ENCODE measurements around the gene SEC22C.

Gene SEC22C

DNA sequence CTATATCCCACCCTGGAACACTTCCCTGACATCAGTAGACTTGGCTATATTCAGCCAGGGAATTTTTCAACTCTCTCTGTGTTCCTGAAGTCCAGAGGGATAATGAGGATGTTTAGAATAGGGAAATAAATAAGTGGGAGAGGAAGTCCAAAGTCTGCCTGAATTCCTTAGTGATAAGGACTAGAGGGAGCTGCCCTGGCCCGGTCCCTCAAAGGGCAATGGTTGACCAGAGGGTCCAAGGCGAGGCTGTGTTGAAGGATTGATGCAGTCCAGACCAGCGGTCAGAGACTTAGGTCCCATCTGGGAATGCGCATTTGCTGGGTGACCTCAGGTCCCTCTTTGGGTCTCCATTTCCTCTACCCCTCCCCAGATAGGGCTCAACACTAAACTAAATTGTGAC is 71.4 kb downstream of the SEC22C start:
- DNase-seq: no peak

DNA sequence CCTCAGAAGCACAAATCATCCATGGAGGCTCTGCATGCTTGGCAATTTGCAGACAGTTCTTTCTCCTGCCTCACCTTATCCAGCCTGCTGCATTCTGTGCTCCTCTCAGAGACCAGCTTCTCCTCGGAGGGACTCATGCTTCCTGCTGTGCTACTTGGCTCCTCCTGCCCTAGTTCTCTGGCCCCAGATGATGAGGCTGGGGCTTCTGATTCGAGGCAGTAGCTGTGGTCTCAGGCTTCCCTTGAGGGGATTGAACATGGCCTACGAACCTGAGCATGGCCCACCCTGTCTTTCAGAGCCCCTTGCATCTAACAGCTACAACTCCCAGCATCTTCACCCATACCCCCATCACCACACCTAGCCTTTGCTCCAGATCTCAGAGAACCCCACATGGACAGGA is 72.7 kb downstream of the SEC22C start:
- DNase-seq: no peak

DNA sequence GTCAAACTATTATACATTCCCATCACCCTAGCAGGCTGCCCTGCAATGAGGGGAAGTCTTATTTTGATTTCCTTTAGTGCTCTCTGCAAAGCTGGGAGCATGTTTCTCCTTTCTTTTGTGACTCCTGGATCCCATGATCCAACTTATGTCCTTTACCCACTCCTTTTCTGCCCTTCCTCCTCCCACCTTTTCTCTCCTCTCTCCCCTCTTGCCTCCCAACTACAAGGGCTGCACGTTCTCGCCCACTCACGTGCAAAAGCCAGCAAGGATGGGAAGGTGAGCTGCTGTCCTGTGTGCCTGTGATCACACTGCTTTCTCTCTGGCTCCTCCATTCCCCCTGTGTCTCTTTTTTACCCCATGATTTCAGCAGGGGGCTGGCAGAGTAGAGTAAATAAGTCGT is 73.2 kb downstream of the SEC22C start:
- no peak for DNase-seq

DNA sequence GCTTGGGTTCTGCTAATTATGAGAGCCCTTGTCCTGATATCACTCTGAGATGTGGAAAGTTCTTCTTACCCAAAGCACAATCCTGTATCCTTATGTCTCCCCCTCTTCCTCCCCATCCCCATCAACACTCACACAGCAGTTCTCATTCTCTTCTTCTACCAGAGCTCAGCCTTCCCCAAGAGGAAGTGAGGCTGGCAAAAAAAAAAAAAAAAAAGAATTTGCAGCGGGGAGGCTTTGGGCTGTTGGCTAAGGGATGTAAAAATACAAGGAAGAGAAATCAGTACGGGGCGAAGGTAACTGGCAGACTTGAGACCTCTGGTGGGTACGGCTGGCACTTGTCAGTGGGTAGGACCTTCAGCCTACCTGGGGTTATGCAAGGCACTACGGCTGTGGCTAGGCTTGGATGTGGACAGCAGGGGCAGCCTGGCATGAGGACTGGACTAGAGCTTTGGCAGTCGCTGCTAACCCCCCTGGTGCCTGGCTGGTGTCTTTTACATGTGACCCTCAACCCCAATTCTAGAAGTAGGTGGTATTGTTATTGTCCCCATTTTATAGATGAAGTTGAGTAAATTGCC is 73.9 kb downstream of the SEC22C start:
- no peak for DNase-seq

DNA sequence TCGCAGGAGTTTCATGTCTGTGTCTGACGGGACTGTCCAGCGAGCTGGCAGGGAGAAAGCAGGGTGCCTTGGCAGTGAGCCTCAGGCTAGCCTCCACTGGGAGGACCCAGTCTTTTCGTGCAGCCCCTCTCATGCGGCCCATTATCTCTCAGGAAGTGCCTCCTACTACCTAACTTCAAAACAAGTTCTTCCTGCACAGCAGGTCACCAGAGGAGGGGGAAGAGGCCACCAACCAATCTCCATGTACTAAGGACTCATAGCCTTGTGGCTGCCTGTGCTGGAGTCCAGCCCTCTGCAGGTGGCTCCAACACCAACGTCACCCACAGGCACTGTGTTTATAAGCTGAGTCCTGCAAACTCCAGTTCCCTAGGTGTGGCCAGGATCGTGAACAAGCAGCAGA is 74.5 kb downstream of the SEC22C start:
- no peak for DNase-seq

DNA sequence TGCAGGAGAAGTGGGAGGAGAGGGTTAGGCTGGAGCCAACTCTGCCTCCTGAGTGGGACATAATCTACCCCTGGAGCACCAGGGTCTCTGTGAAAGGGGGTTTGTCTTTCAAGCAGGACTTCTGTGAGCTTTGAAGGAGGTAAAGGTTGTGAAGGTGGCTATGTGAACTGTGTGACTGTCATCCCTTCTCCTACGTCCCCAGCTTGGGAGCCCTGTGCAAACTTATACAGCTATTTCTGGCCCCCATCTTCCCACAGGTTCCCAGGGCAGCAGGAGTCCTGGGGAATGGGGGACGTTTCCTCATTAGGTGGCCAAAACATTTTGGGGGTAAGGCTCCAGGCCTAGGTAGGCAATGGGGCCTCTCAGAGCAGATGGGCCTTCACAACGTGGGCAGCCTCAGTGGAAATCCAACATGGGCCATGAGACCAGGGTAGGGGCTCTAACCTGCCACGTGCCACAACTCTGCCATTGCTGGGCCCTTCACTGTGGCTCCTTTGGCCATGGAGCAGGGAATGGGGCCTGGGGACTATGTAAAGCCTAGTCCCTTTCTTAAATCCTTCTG is 75.8 kb downstream of the SEC22C start:
- DNase-seq: no peak

DNA sequence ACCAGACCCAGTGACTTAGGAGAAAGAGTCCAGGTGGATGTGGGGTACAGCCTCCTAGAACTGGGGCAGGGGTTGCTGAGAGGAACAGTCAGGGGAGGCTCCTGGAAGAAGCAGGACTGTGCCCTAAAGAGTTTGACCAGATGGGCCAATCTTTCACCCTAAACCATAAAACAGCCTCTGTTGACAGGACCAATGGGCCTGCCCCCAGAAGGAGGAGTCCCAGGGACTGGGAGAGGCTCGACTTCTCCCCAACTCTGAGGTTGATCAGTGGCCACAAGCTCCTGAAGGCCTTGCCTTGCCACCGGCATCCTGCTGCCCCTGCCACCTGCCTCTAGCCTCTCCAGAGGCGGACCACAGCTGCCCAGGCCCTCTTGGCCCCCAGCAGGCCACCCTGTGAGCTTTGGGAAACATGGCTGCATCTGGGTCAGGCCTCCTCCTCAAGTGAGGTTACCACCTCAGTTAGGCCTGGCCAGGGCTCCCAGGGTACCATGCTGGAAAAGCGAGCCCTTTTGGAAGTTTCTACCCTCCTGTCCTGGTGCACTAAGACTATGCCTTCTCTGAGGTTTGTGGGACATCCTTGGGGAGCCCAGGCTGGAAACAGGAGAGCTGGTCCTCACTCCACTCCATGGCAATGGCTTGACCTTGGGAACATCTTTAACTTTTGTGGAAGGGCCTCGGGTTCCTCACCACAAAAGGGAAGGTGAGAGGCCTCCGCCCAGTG is 76.5 kb downstream of the SEC22C start:
- DNase-seq: no peak

DNA sequence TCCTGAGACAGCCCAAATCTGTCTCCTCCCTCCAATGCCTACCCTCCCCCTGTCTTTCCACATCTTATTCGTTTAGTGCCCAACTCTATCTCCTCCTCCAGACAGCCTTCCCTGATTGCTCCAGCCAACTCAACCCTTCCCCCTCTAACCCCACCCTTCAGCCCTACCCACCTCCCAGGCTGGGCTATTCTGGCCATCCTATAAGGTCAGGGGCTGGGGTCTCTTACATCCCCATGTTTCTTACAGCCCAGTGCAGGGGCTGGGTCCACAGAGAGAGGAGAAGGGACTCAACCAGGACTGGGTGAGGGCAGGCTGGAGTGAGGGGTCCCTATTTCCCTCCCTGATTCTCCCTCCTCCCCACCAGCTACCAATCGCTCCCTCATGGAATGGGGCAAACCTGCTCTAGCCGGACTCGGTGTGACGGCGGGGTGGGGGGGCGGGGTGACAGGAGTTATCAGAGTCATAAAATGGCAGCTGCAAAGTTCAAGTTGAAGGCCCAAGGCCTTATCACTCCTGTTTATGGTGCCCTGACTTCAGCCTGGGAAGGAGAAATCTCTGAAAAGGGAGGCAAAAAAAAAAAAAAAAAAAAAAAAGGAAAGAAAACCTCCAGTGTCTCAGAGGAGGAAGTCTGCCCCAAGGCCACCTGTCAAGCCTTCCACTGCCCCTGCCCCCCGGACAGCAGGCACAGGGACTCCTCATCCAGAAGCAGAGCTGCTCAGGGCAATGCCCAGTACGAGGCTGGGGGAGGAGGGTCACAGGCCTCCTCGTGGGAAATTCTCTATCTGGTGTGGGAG is 77.2 kb downstream of the SEC22C start:
- DNase-seq: no peak

DNA sequence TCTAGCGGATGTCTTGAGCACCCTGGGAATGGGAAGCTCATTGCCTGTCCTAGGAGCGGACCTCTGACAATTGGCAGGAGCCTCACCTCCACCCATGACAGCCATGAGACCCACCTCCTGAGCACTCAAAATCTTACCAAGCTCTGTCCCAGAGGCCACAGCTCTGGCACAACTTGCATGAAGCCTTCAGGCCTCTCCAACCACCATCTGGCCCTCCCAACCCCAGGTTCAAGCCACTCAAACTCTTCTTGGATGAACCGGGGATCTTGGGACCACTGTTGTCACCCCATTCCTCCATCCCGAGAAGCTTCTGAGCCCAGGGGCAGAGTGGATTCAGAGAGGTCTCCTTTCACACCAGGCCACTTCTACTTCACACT is 77.8 kb downstream of the SEC22C start:
- no peak for DNase-seq

DNA sequence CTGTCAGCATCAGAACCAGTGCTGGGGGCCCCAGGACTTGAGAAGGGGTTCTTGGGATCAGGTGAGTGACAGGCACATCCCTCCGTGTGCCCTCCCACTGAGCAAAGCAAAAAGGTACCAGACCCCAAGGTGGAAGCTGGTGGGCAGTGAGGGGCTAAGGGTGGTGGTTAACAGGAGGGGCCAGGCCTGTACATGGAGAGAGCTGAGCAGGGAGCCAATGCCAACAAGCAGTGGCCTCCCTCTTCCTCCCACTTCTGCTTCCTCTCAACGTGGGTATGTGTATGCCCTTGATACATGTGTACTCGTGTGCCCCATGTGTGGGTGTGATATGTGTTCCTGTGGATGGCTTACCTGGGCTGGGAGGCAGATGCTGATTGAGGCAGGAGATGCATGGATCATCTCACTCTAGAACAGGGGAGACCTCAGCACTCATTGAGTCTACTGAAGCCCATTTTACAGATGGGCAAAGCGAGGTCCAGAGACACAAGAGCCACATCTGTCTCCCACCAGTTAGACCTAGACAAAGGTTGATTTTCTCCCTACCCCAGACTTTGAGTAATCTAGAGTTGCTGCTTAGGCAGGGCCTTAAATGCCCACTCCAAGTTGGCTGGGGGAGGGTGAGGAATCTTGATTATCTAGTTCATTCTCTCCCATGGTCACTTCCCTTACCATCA is 78.4 kb downstream of the SEC22C start:
- no peak for DNase-seq

DNA sequence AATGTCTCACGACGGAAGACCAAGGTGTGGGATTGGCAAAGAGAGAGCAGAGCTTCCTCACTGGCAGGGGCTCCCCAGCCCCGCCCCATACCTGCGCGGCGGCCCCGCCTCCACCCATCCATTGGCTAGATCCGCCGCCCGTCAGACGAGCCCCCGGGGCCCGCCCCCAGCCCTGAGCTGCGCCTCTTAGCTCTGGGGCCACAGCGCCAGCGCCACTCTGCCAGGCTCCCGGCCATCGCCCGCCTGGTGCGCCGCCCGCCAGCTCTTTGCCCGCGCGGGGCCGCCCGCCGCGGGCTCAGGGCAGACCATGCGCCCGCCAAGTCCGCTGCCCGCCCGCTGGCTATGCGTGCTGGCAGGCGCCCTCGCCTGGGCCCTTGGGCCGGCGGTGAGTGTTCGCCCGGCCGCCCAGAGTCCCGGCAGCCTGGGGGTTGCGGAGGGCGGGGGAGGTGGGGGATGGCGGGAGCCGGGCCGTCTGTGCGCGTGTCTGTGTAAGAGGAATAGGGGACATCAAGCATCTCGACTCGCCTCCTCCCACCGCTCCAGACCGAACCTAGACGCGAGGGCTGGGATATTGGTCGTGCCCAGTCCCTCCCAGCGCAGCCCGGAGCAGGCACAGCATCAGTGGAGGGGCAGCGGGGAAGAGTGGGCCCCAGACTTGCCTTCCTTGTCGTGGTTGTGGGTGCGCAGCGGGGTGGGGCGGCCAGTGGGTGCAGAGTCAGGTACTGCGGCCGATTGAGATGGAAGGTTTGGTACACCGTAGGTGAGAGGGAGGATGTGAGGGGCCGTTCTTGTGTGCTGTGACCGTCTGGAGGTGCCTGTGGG is 79.1 kb downstream of the SEC22C start, which contains the start of gene VIPR1:
Gene VIPR1, plus strand, starts transcription at position 215 of the 822 bp plus-strand sequence. Its CDS starts 93 bp downstream, at position 308.
- DNase-seq: peak; percentile 89

DNA sequence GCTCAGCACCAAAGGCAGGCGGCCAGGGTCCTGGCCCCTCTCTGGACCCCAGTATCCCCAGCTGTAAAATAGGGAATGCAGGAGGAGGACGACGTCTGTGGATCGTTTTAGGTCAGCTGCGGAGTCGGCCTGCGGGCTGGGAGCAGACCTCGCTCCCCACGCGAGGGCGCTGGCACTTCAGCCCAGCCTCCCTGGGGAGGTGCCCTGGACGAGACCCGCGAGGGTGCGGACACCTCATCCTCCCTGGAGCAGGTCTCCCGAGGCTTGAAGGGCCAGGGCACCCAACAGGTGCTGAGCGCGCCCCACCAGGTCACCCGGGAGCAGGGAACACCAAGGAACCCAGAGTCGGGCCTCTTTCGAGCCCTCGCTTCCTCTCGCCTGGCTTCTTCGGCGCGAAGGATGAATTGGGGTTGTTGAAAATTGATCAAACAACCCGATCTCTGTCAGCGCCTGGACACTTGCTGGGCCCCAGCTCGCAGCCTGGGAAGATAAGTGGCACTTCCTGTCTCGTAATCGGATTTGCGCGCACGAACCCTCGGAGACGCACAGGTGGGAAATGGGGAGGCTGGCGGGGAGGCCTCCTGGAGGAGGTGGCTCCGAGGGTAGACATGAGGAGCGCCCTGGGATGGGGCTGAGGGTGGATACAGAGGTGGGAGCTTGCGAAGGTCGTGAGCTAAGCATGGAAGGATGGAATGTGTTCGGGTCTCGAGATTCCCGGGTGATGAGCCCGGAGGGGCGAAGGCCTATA is 79.9 kb downstream of the SEC22C start:
- peak; percentile 56 for DNase-seq

DNA sequence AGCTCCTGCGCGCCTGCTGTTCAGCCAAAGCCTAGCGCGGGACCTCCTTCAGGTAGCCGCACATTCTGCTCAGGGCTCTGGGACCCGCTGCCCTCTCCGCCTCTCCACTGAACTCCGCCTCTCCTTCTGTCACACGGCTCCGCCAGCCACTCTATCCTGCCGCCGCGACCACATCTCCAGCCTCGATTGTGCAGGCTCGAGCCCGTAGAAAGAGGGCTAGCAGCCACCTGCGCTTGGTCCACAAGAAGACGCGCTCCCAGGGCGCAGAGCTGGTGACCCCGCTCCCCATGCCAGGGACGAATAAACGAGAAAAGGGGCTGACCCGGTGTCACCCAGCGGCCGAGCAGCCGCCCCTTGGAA is 80.5 kb downstream of the SEC22C start:
- DNase-seq: no peak

DNA sequence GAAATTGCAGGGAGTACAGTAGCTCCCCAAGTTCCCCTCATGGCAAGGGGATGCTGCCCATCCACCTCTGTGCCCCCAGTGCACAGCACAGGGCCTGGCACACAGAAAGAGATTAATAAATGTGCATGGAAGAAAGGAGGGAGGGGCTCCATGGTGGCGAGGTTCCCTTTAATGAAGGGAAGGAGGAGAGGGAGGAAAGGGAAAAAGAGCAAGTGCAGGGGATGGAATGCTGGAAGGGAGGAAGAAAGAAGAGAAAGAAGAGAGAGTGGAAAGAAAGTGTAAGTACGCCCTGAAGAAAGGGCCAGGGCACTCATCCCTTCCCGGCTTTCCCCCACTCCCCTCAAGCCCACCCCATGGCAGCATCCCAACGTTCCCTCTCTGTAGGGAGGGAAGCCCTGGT is 80.9 kb downstream of the SEC22C start:
- DNase-seq: no peak

DNA sequence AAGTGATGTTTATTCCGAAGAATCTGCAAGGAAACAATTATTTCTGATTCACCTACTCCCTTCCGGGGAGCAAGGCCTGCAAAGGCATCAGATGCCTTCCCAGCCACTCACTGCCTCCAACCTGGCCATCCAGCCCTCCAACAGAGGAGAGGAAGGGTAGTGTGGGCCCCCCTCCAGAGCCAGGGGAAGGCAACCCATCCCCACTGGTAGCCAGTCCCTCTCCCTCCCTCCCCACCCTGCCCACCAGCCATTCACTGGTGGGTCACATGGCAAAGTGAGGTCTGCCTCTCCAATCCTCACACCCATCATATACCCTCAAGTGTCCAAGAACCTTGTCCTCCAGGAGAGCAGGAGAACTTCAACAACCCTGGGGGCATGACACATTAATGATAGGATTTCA is 81.7 kb downstream of the SEC22C start:
- DNase-seq: no peak

DNA sequence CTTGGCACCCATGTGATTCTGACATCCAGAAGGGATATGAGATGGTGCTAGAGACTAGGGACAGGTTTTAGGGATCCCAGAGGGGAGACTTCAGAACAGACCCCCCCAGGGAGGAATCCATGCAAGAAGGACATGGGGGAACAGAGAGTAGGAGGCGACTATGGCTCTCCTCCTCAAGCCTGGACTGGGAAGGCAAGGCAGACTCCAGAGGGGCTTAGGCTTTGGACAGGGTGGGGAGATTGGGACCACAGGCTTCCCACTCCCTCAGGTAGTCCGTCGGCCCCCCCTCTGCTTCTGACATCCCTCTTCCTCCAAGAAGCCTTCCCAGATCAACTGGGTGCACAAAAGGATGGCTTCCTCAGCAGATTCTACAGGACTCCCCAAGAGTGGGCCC is 82.3 kb downstream of the SEC22C start:
- DNase-seq: no peak

DNA sequence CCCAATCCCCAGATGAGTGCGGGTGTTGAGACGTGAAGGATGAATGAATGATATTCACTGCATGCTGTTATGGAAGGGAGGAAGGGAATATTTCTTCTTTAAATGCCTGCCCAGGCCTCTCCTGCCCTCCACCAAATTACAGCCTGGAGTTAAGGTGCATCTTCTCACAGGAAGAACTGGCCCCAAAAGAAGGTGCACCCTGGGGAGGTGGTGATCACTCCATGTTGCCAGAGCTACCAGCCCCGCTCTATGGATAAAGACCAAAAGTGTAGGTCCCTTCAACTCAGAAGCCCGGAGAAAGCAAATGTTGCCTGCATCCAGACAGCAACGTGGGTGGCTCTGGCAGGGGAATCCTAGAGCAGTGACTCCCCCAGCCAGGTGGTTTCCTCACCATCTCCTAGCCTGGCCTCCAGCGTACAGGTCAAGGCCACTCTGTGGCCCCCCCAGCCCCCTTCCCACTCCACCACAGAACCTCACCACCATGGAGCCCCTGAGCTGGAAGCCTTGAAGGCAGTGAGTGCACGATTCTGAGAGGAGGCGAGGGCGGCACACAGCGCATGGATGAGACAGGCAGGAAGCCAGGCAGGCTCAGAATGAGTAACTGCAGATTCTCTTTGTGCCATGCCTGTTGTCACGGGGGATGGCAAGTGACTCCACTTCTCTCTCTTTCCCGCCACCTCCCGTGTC is 82.8 kb downstream of the SEC22C start:
- DNase-seq: no peak

DNA sequence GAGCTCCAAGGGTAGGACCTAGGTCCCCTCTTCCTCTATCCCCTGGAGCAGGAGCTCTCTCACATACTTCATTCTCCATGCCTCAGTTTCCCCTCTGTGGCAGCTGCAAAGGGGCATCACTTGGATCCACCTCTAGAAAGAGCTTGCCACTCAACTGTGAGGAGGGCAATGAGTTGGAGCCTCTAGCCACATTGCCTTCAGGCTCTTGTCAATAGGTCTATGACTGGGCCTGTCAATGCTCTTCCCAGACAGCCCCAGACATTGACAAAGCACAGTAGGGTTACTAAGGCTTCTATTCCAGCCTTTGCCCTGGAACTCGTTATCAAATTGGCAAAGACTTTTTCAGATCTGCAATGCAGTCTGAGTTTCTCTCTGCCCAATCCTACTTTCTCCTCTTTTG is 83.7 kb downstream of the SEC22C start:
- no peak for DNase-seq
